GM19455 (cell line): Measurements from ENCODE around the gene SLC25A33.

ENCODE experiments used
- ATAC-seq: cut with Tn5 transposase; IDR thresholded peaks from one replicate; pipeline ENCODE4 v1.9.1; 2021; ENCODE audit not compliant: unreplicated experiment

SLC25A33 gene

DNA sequence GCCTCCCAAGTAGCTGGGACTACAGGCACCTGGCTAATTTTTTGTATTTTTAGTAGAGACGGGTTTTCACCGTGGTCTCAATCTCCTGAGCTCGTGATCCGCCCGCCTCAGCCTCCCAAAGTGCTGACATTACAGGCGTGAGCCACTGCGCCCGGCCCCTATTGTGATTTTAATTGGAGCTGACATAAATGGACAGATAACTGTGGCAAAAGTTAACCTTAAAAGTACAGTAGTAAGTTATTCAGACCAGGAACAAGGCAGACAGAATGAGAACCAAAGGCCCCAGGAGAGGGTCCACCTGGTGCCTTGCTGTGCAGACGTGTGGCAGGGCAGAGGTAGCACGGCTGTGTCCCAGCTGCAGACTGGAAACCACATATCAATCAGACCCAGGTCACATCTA is 60.5 kb downstream of the SLC25A33 start:
- ATAC-seq = no peak

DNA sequence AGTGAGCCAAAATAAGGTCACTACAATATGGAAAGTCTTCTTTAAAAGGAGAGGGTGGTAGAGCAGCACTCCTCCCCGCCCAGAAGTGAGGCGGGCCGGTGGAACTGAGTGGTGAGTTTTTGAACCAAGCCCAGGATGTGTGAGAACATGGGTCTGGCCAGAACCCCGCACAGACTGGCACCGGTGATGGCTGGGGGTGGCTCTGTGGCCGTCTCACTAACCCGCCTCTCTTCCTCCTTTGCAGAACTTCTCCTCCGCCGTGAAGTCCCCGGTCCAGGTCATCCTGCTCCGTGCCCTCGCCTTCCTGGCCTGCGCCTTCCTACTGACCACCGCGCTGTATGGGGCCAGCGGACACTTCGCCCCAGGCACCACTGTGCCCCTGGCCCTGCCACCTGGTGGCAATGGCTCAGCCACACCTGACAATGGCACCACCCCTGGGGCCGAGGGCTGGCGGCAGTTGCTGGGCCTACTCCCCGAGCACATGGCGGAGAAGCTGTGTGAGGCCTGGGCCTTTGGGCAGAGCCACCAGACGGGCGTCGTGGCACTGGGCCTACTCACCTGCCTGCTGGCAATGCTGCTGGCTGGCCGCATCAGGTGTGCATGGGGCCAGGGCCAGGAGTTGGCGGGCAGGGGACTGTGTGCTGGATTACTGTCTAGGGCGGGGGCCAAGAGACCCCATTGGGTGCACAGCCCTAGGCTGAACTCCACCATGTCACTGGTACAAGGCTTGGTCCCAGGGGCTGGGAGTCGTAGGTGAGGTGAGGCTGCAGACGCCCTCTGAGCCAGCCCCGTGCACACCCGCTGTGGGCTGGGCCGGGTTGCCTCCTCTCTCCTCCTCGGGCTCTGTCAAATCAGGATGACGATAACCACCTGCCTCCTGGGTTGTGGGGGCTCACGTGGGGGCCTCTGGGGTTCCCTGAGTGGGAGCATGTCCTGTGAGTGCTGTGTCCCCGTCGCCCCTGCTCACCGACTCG is 61.9 kb downstream of the SLC25A33 start:
- no peak for ATAC-seq

DNA sequence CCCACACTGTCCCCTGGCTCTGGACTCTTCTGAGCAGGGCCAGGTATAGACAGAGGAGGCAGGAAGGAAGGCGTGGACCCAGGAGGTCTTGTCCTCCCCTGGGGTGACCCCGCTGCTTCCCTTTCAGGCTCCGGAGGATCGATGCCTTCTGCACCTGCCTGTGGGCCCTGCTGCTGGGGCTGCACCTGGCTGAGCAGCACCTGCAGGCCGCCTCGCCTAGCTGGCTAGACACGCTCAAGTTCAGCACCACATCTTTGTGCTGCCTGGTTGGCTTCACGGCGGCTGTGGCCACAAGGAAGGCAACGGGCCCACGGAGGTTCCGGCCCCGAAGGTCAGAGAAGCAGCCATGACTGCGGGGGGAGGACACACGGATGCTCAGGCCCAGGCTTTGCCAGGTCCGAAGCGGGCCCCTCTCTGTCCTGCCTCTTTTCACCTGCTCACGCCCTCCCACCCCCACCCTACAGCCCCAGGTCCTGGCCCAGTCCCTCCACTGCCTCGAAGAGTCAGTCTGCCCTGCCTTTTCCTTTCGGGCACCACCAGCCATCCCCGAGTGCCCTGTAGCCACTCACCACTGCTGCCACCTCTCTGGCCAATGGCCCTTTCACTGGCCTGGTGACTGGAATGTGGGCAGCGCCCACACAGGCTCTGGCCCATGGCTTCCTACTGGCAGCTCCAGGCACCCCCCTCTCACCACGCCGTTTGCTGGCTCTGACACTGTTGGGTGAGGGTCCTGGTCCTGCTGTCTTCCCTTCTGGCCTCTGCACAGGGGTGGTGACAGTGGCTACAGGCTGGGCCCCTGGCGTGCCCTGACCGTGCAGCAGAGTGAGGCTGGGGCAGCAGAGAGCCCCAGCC is 62.9 kb downstream of the SLC25A33 start:
- ATAC-seq = no peak

DNA sequence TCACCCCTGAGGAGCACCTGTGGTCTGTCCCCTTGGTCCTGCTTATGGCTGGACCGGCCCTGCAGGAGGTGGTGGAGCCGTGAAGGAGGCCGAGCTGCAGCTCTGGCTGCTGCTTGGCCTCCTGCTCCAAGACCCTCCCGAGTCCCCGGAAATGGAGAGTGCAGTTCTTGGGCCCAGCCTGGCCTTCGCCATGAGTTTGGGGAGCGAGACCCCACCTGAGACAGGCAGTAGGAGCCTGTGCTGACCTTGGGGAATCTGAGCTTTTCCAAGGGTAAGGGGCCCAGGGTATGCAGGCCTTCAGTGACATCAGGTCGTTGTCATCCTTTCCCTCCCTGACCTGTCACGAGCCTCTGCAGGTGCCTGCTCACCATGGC is 63.5 kb downstream of the SLC25A33 start:
- ATAC-seq = no peak

GRCh38 chr1:9603307-9603706 is 64.0 kb downstream of the SLC25A33 start:
- no peak for ATAC-seq

- ATAC-seq = no peak
These were observed 64.8 kb downstream of the SLC25A33 start for GRCh38 chr1:9603766-9604753.

- ATAC-seq = no peak
These were observed 65.6 kb downstream of the SLC25A33 start for GRCh38 chr1:9604836-9605235.

- no peak for ATAC-seq
These were observed 66.7 kb downstream of the SLC25A33 start for GRCh38 chr1:9605946-9606455.

- ATAC-seq = no peak
These were observed 67.2 kb downstream of the SLC25A33 start for GRCh38 chr1:9606458-9606857.

DNA sequence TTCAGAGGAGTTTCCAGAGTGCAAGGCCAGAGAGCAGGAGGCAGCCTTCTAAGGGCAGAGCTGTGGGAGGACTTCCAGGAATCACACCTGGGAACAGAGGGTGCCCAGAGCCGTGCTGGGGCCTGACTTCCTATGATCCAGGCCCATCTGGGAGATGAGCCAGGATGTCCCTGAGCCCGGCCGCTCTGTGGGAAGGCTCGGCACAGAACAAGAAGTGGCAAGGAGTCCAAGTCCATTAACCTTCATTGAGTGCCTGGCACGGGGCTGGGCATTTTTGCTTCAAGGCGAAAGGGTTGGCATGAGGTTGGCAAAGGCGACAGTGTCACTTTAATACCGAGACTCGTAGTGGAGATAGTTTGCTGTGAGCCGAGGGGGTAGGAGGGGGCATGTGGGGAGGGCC is 67.7 kb downstream of the SLC25A33 start:
- ATAC-seq = no peak

DNA sequence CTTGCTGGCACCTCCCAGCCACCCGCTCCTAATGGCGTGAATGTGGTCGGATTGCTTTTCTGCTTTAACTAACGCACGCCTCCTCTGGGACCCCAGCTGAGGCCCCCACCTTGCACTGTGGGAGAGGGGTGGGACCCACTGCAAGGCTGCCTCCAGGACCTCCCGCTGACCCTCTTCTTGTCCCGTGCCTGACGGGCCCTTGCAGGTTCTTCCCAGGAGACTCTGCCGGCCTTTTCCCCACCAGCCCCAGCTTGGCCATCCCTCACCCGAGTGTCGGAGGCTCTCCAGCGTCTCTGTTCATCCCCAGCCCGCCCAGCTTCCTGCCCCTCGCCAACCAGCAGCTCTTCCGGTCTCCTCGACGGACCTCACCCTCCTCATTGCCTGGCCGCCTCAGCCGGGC is 68.1 kb downstream of the SLC25A33 start:
- ATAC-seq = no peak

- no peak for ATAC-seq
These were observed 70.7 kb downstream of the SLC25A33 start for GRCh38 chr1:9609998-9610397.

DNA sequence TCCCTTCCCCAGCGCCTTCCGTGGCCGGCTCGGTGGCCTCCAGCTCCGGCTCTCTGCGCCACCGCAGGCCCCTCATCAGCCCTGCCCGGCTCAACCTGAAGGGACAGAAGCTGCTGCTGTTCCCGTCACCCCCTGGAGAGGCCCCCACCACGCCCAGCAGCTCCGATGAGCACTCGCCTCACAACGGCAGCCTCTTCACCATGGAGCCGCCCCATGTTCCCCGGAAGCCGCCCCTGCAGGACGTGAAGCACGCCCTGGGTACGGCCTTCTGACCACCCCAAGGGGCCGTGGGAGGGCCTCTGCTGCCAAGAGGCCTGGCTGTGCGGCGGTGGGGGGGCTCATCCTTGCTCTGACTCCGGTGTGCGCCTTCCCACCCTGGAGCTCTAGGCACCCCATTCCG is 71.3 kb downstream of the SLC25A33 start:
- ATAC-seq = no peak

GRCh38 chr1:9611716-9612115 is 72.5 kb downstream of the SLC25A33 start:
- ATAC-seq = no peak

GRCh38 chr1:9612162-9612845 is 73.0 kb downstream of the SLC25A33 start:
- ATAC-seq = no peak

GRCh38 chr1:9612871-9613624 is 73.8 kb downstream of the SLC25A33 start:
- no peak for ATAC-seq

DNA sequence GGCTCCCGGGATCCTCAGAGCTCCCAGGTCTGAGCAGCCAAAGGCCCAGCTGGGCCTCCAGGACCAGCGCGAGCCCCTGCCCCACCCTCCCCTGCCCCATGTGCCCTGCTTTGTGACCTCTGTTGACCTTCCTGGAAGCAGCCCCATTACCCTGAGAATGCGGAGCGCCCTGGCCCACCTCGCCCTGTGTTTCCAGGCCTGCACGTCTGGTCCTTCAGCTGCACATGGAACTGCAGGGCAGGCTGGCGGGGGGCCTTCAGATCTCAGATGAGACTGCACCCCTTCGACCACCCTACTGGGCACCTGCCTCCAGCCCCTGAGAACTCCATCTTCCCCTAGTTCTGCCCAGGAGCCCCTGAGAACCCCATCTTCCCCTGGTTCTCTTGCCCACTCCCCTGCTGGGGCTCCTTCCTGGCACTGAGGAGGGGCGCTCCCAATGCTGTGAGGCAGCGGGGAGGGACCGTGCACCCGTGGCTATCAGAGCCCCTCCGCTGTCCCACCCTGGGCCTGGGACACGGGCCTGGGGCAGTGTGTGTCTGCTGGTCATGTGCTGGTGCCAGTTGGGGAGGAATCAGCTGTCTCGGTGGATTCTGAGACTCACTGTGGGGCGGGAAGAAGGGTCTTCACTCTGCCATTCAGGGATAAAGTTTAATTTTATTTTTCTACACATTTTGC is 74.5 kb downstream of the SLC25A33 start:
- ATAC-seq = no peak

- ATAC-seq = no peak
These were observed 76.2 kb downstream of the SLC25A33 start for GRCh38 chr1:9615316-9616063.
